Nephron (organoid): ENCODE data around the gene GLYATL3.

Experiments
- H3K27ac Mint-ChIP-seq, 3 experiments: 2 replicates each; pipeline ENCODE4 v1.8.0; 2020; ENCODE audit warnings: mixed read lengths in 3 of 3, mild to moderate bottlenecking in 2 of 3, moderate library complexity in 1 of 3
- H3K27me3 Mint-ChIP-seq: 2 replicates; pipeline ENCODE4 v1.8.0; 2021; ENCODE audit warnings: low read depth, mild to moderate bottlenecking, moderate library complexity, mixed read lengths
- H3K36me3 Mint-ChIP-seq: 2 replicates; pipeline ENCODE4 v1.8.0; 2020; ENCODE audit warnings: low read depth, mixed read lengths
- H3K4me1 Mint-ChIP-seq: 2 replicates; pipeline ENCODE4 v1.8.0; 2020; ENCODE audit warnings: mixed read lengths
- H3K4me3 Mint-ChIP-seq, 3 experiments: 2 replicates each; pipeline ENCODE4 v1.8.0; 2020; ENCODE audit warnings: mild to moderate bottlenecking in 3 of 3, mixed read lengths in 3 of 3, moderate library complexity in 2 of 3
- H3K9me3 Mint-ChIP-seq: 2 replicates; pipeline ENCODE4 v1.8.0; 2020; ENCODE audit warnings: mixed read lengths
- TF ChIP-seq, protein P1 (sequence below), 3 experiments: fragments of 200-600 bp; sonication (generic); IDR thresholded peaks; one replicate each; pipeline ENCODE4 v1.5.0; 2021; ENCODE audit warnings: antibody characterized with exemption in 3 of 3; ENCODE audit not compliant: unreplicated experiment in 3 of 3

The GLYATL3 gene

DNA sequence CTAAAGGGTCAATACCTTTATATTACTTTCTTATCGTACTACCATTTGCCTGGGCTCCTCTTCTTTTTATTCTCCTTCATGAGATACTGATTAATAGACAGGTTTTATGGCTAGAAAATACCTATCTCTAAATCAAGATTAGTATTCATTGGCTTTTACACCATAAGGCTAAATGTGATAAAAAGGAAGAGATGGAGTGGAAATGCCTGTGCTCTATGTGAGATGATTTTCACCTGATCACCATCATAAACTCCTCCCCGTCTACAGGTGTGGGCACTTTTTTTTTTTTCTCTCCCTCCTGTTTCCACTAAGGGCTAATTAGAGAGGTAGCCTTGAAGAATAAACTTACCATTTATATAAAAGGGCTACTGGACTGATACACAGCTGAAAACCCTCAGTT is at the start of gene GLYATL3:
Gene GLYATL3 (plus strand): TSS at position 301 of the 400 bp plus-strand sequence. CDS start 12,068 bp downstream, outside the sequence.
- Mint-ChIP-seq H3K36me3 (no peaks in the 10 kb centered on the region), H3K9me3 (no peaks in the 10 kb centered on the region), H3K4me1 (peaks cover 4% of the 10 kb centered on the region), H3K27ac (no peak within 1 kb of the TSS), H3K27me3 (no peaks in the 10 kb centered on the region), H3K4me3 (no peak within 1 kb of the TSS)
- TF ChIP-seq, protein P1, sequence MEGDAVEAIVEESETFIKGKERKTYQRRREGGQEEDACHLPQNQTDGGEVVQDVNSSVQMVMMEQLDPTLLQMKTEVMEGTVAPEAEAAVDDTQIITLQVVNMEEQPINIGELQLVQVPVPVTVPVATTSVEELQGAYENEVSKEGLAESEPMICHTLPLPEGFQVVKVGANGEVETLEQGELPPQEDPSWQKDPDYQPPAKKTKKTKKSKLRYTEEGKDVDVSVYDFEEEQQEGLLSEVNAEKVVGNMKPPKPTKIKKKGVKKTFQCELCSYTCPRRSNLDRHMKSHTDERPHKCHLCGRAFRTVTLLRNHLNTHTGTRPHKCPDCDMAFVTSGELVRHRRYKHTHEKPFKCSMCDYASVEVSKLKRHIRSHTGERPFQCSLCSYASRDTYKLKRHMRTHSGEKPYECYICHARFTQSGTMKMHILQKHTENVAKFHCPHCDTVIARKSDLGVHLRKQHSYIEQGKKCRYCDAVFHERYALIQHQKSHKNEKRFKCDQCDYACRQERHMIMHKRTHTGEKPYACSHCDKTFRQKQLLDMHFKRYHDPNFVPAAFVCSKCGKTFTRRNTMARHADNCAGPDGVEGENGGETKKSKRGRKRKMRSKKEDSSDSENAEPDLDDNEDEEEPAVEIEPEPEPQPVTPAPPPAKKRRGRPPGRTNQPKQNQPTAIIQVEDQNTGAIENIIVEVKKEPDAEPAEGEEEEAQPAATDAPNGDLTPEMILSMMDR (IDR thresholded peaks at IDR 0.05; ENCODE audit: unreplicated experiment in 3 of 3): no peak

- no peaks in the 10 kb centered on the region for H3K9me3 Mint-ChIP-seq
- H3K36me3 Mint-ChIP-seq: peaks cover 40% of the 10 kb centered on the region
- no peaks in the 10 kb centered on the region for H3K4me1 Mint-ChIP-seq
- H3K27me3 Mint-ChIP-seq: no peaks in the 10 kb centered on the region
- no peak overlapping the region for H3K4me3 Mint-ChIP-seq
- TF ChIP-seq, protein P1 (IDR thresholded peaks at IDR 0.05; ENCODE audit: unreplicated experiment in 3 of 3): peak; percentile 30 to 57 (median 34)
- no peak overlapping the region for H3K27ac Mint-ChIP-seq
Observed at GRCh38 chr6:49453221-49453620, 46.5 kb upstream of the GLYATL3 start.

DNA sequence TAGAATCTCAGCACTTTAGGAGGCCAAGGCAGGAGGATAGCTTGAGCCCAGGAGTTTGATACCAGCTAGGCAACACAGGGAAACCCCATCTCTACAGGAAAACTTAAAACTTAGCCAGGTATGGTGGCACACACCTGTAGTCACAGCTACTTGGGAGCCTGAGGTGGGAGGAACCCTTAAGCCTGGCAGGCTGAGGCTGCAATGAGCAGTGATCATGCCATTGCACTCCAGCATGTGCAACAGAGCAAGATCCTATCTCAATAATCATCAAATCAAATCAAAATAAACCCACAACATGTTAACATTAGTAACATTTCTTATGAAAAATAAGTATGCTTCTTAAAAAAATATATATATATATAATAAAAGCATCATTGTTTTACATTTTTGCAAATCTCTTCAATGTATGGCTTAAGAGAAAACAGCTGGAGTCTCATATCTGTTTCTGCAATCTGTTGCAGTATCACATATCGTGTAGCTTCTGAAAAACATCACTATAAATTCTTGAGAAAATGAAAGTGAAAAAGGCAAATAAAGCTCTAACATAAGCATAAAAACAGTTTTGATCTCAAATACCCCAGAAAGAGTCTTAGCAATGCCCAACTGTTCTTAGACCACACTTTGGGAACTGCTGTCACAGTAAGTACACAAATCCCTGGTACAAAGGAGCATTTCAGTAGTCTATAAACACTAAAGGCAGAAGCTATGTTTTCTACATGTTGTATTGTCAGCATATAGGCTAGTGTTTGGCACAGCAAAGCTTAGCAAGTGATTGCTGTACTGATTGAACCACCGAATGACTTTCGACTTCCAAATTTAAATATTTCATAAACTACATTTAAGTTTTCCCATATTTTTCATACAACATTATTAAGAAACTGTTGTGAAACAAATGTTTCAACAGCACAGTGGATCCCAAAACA is 44.7 kb upstream of the GLYATL3 start:
- Mint-ChIP-seq H3K36me3 (peaks cover 32% of the 10 kb centered on the region), H3K4me1 (no peaks in the 10 kb centered on the region), H3K4me3 (no peak overlapping the region)

GRCh38 chr6:49457771-49458170 is 42.0 kb upstream of the GLYATL3 start:
- H3K4me1 Mint-ChIP-seq: peaks cover 17% of the 10 kb centered on the region
- H3K4me3 Mint-ChIP-seq: no peak overlapping the region
- no peaks in the 10 kb centered on the region for H3K27me3 Mint-ChIP-seq
- H3K27ac Mint-ChIP-seq: no peak overlapping the region
- H3K9me3 Mint-ChIP-seq: no peaks in the 10 kb centered on the region
- TF ChIP-seq, protein P1 (IDR thresholded peaks at IDR 0.05; ENCODE audit: unreplicated experiment in 3 of 3): no peak
- H3K36me3 Mint-ChIP-seq: peaks cover 17% of the 10 kb centered on the region

More for the DNA sequence above, 44.7 kb upstream of the GLYATL3 start:
- Mint-ChIP-seq H3K27ac (no peak overlapping the region), H3K9me3 (no peaks in the 10 kb centered on the region), H3K27me3 (no peaks in the 10 kb centered on the region)
- TF ChIP-seq, protein P1 (IDR thresholded peaks at IDR 0.05; ENCODE audit: unreplicated experiment in 3 of 3): no peak

DNA sequence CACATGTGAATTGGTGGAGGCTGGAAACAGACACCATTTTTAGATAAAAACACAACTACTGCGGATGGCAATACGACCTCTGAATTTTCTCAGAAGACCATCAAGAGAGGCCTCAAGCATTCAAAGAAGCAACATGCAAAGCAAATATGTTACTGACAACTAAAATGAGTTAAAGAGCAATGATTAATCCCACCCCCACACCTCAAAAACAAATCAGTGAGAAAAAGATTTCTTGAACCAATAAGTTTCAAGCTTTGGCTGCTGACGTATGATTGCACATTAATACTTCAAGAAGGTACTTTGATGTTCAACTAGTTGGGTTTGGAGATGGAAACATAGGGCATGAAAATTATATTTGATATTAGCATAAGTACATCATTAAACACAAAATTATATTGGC is 37.7 kb upstream of the GLYATL3 start:
- H3K9me3 Mint-ChIP-seq: no peaks in the 10 kb centered on the region
- peak overlapping the region; percentile 91 to 98 (median 95) for H3K4me3 Mint-ChIP-seq
- peaks cover 28% of the 10 kb centered on the region for H3K4me1 Mint-ChIP-seq
- TF ChIP-seq, protein P1 (IDR thresholded peaks at IDR 0.05; ENCODE audit: unreplicated experiment in 3 of 3): no peak
- H3K36me3 Mint-ChIP-seq: peaks cover 3% of the 10 kb centered on the region
- no peaks in the 10 kb centered on the region for H3K27me3 Mint-ChIP-seq
- H3K27ac Mint-ChIP-seq: peak overlapping the region; percentile 82 to 90 (median 88)
